PC-3 (cell line): ENCODE data around the gene ST6GALNAC4. TPM values are rescaled to one million over a fixed set of nuclear protein-coding genes. Genes with fewer than 3 reads are reported as not detected.
"Not testable (repeated sequence)": the region's sequence is repeated elsewhere in the genome, so short reads cannot be mapped to it uniquely, and the experiment has no call there.

ENCODE experiments used
- ATAC-seq: fragments of 200-7000 bp; cut with Tn5 transposase; 2 replicates; pipeline ENCODE4 v1.9.1; 2020; ENCODE audit warnings: mild to moderate bottlenecking, moderate library complexity
- BruUV-seq: library from RNA; stranded (reverse); fragments of 400-500 nt; replicated peaks from 2 replicates; lab custom pipeline; 2021; lab: Mats Ljungman, UMichigan
- CTCF ChIA-PET: fragments of 300-600 bp; sonication (Branson Sonifier 250); formaldehyde crosslinking; loops from one replicate; lab custom pipeline; 2022; ENCODE audit warnings: antibody characterized with exemption; lab: Charles Lee
- POLR2A ChIA-PET: fragments of 300-600 bp; sonication (Branson Sonifier 250); formaldehyde crosslinking; loops from one replicate; lab custom pipeline; 2022; ENCODE audit warnings: antibody characterized with exemption; ENCODE audit not compliant: unreplicated experiment; lab: Charles Lee
- DNase-seq: peaks from one replicate; pipeline ENCODE4 v3.0.0-alpha.2; 2015
- H2AFZ ChIP-seq: fragments of 300-600 bp; sonication (generic); 2 replicates; pipeline ENCODE4 v1.6.0; 2016; ENCODE audit warnings: antibody characterized with exemption, low read length
- H3F3A ChIP-seq: fragments of 300-600 bp; sonication (generic); one replicate; pipeline ENCODE4 v1.6.0; 2017; ENCODE audit warnings: antibody characterized with exemption, low read length, control low read depth, mild to moderate bottlenecking; ENCODE audit not compliant: unreplicated experiment
- H3K27ac ChIP-seq: fragments of 300-600 bp; sonication (generic); 2 replicates; pipeline ENCODE4 v1.5.1; 2016; ENCODE audit warnings: mild to moderate bottlenecking, low read length
- H3K27me3 ChIP-seq: fragments of 300-600 bp; sonication (generic); 2 replicates; pipeline ENCODE4 v1.6.1; 2016; ENCODE audit warnings: low read length, mixed read lengths
- H3K36me3 ChIP-seq: fragments of 300-600 bp; sonication (generic); 2 replicates; pipeline ENCODE4 v1.6.1; 2016; ENCODE audit warnings: low read depth, mixed run types, low read length, mixed read lengths
- H3K4me1 ChIP-seq: fragments of 300-600 bp; sonication (generic); 2 replicates; pipeline ENCODE4 v1.5.1; 2016; ENCODE audit warnings: low read length; ENCODE audit not compliant: insufficient read depth
- H3K4me2 ChIP-seq: fragments of 300-600 bp; sonication (generic); 2 replicates; pipeline ENCODE4 v1.6.0; 2016; ENCODE audit warnings: low read length
- H3K4me3 ChIP-seq: fragments of 300-600 bp; sonication (generic); 2 replicates; pipeline ENCODE4 v1.5.1; 2016; ENCODE audit warnings: mild to moderate bottlenecking, low read length, mixed read lengths
- H3K79me2 ChIP-seq: fragments of 300-600 bp; sonication (generic); 2 replicates; pipeline ENCODE4 v1.6.1; 2017; ENCODE audit warnings: low read length, mixed read lengths
- H3K9ac ChIP-seq: fragments of 300-600 bp; sonication (generic); 2 replicates; pipeline ENCODE4 v1.6.0; 2016; ENCODE audit warnings: mild to moderate bottlenecking, low read length
- H3K9me2 ChIP-seq: fragments of 300-600 bp; sonication (generic); replicated peaks from 2 replicates; pipeline ENCODE4 v1.6.1; 2016; ENCODE audit warnings: mixed run types, low read length, mixed read lengths
- H3K9me3 ChIP-seq: fragments of 300-600 bp; sonication (generic); 2 replicates; pipeline ENCODE4 v1.6.1; 2016; ENCODE audit warnings: low read length, mixed read lengths
- H4K20me1 ChIP-seq: fragments of 300-600 bp; sonication (generic); 2 replicates; pipeline ENCODE4 v1.6.1; 2016; ENCODE audit warnings: low read length, mixed read lengths
- CTCF ChIP-seq: fragments of 300-600 bp; sonication (generic); conservative IDR thresholded peaks from 2 replicates; pipeline ENCODE4 v1.5.1; 2017; ENCODE audit warnings: antibody characterized with exemption, low read depth, mild to moderate bottlenecking, low read length
- EZH2 ChIP-seq: fragments of 300-600 bp; sonication (generic); IDR thresholded peaks from one replicate; pipeline ENCODE4 v1.6.1; 2017; ENCODE audit warnings: antibody characterized with exemption, mild to moderate bottlenecking, low read length; ENCODE audit not compliant: unreplicated experiment
- EZH2phosphoT487 ChIP-seq: fragments of 300-600 bp; sonication (generic); IDR thresholded peaks from 2 replicates; pipeline ENCODE4 v1.6.1; 2018; ENCODE audit warnings: mild to moderate bottlenecking, antibody characterized with exemption, low read length, borderline replicate concordance
- intact Hi-C: fragments of 100-400 bp; cut with micrococcal nuclease; formaldehyde crosslinking; loops from 2 replicates; pipeline ENCODE4 v1.9.0; 2023
- total RNA-seq: library from RNA; depleted of rRNA; stranded (reverse); fragments of >200 nt; gene quantifications from 2 replicates; pipeline ENCODE4 v1.2.3, GENCODE V29; 2014

ST6GALNAC4 gene
- total RNA-seq, 1 experiment from 2014 or later: 26.9 TPM

GRCh38 chr9:127884427-127884911, 32.4 kb downstream of the ST6GALNAC4 start:
- Histone ChIP-seq H3K9me3 (no peaks in the 10 kb centered on the region), H3K9me2 (no peaks in the 10 kb centered on the region), H3K4me2 (no peak overlapping the region), H3K4me1 (no peaks in the 10 kb centered on the region), H3K79me2 (no peaks in the 10 kb centered on the region), H4K20me1 (no peaks in the 10 kb centered on the region), H3F3A (no peaks in the 10 kb centered on the region), H3K9ac (no peak overlapping the region), H3K36me3 (no peaks in the 10 kb centered on the region), H3K4me3 (no peak overlapping the region), H2AFZ (no peak overlapping the region), H3K27ac (no peak overlapping the region), H3K27me3 (no peaks in the 10 kb centered on the region)
- intact Hi-C loops: no loop called here
- no peak for TF ChIP-seq CTCF
- no peak for TF ChIP-seq EZH2phosphoT487
- TF ChIP-seq EZH2: no peak
- no TSS peak for BruUV-seq
- DNase-seq: no peak
- ChIA-PET POLR2A (no interaction called here), CTCF (no interaction called here)
- ATAC-seq: no peak

DNA sequence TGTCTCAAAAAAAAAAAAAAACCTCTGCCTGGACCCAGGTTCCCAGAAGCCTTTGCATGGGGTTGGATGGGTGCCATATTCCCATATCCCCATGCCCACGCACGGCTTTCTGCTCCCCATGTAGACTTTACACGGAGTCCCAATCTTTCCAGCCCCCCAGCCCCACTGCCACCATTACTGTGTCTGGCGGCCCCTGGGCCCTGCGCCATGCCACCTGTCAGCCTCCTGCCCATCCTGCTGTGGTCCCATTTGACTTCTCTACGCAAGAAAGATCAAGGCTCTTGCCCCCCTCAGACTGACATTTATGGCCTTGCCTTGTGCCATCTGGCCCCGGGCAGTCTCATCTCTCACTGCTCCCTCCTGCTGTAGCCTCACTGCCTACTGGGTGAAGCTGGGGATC, 32.9 kb downstream of the ST6GALNAC4 start:
- Histone ChIP-seq H3K27ac (no peak overlapping the region), H3K4me2 (no peak overlapping the region), H3K9me2 (no peaks in the 10 kb centered on the region), H2AFZ (no peak overlapping the region), H3K79me2 (no peaks in the 10 kb centered on the region), H3K4me1 (no peaks in the 10 kb centered on the region), H3K27me3 (no peaks in the 10 kb centered on the region), H3K9ac (no peak overlapping the region), H3K36me3 (no peaks in the 10 kb centered on the region), H3K4me3 (no peak overlapping the region), H4K20me1 (no peaks in the 10 kb centered on the region), H3K9me3 (no peaks in the 10 kb centered on the region), H3F3A (no peaks in the 10 kb centered on the region)
- BruUV-seq: no TSS peak
- POLR2A ChIA-PET: no interaction called here
- CTCF ChIA-PET: no interaction called here
- no peak for TF ChIP-seq EZH2phosphoT487
- no peak for TF ChIP-seq CTCF
- no peak for TF ChIP-seq EZH2
- intact Hi-C loops: no loop called here
- DNase-seq (no peak), ATAC-seq (no peak)

- H3K27me3 ChIP-seq, H3K36me3 ChIP-seq, POLR2A ChIA-PET, H3K4me1 ChIP-seq, H3F3A ChIP-seq, CTCF ChIA-PET, H3K9me2 ChIP-seq, H3K4me3 ChIP-seq, H2AFZ ChIP-seq, ATAC-seq, H4K20me1 ChIP-seq, H3K9ac ChIP-seq, H3K27ac ChIP-seq, H3K4me2 ChIP-seq, H3K9me3 ChIP-seq, BruUV-seq, DNase-seq, intact Hi-C loops, H3K79me2 ChIP-seq: not testable (repeated sequence)
Observed at GRCh38 chr9:127881715-127882114, 35.1 kb downstream of the ST6GALNAC4 start.
